SK-N-SH treated with all-trans-retinoic acid at 6 μM for 48 hours (cell line): ENCODE results near the gene ATF6.
A peak's percentile ranks its signal among the peaks of the same experiment; 100 is the strongest.

Experiments used
- ATAC-seq: fragments of 200-7000 bp; cut with Tn5 transposase; 3 replicates; pipeline ENCODE4 v1.9.1; 2020; ENCODE audit warnings: mild to moderate bottlenecking, moderate library complexity
- CSDC2 ChIP-seq: fragments of 250-450 bp; sonication (Bioruptor Pico); IDR thresholded peaks from 2 replicates; pipeline ENCODE4 v1.5.0; 2020; ENCODE audit warnings: mild to moderate bottlenecking, moderate library complexity
- GLIS3 ChIP-seq: fragments of 250-450 bp; sonication (Bioruptor Pico); IDR thresholded peaks from 2 replicates; pipeline ENCODE4 v1.5.0; 2020; ENCODE audit warnings: mild to moderate bottlenecking, moderate library complexity
- ISL1 ChIP-seq: fragments of 250-450 bp; sonication (Bioruptor Pico); IDR thresholded peaks from 2 replicates; pipeline ENCODE4 v2.1.2; 2022; ENCODE audit warnings: mild to moderate bottlenecking, moderate library complexity
- OSR1 ChIP-seq: fragments of 250-450 bp; sonication (Bioruptor Pico); IDR thresholded peaks from 2 replicates; pipeline ENCODE4 v1.8.0; 2022; ENCODE audit warnings: moderate library complexity, mild to moderate bottlenecking, inconsistent platforms
- PPARA ChIP-seq: fragments of 250-450 bp; sonication (Bioruptor Pico); IDR thresholded peaks from 2 replicates; pipeline ENCODE4 v1.5.0; 2020; ENCODE audit warnings: mild to moderate bottlenecking, borderline replicate concordance
- SNAI2 ChIP-seq: fragments of 250-450 bp; sonication (Bioruptor Pico); IDR thresholded peaks from 2 replicates; pipeline ENCODE4 v1.5.0; 2020; ENCODE audit warnings: mild to moderate bottlenecking, moderate library complexity
- TCF4 ChIP-seq: fragments of 250-450 bp; sonication (Bioruptor Pico); IDR thresholded peaks from 2 replicates; pipeline ENCODE4 v1.8.0; 2021; ENCODE audit warnings: mild to moderate bottlenecking, moderate library complexity, borderline replicate concordance
- TOX ChIP-seq: fragments of 250-450 bp; sonication (Bioruptor Pico); IDR thresholded peaks from 2 replicates; pipeline ENCODE4 v1.8.0; 2021; ENCODE audit warnings: mild to moderate bottlenecking, moderate library complexity, borderline replicate concordance
- ZFP3 ChIP-seq: fragments of 250-450 bp; sonication (Bioruptor Pico); IDR thresholded peaks from 2 replicates; pipeline ENCODE4 v1.5.0; 2020; ENCODE audit warnings: mild to moderate bottlenecking, moderate library complexity
- ZNF565 ChIP-seq: fragments of 450-650 bp; formaldehyde crosslinking; conservative IDR thresholded peaks from 2 replicates; pipeline ENCODE4 v1.5.0; 2020; ENCODE audit warnings: low read depth, mild to moderate bottlenecking, moderate library complexity
- ZNF70 ChIP-seq: fragments of 450-650 bp; formaldehyde crosslinking; IDR thresholded peaks from 2 replicates; pipeline ENCODE4 v1.5.0; 2020; ENCODE audit warnings: mild to moderate bottlenecking, moderate library complexity
- TF ChIP-seq, protein P1 (sequence below): fragments of 250-450 bp; sonication (Bioruptor Pico); IDR thresholded peaks from 2 replicates; pipeline ENCODE4 v1.5.0; 2020; ENCODE audit warnings: mild to moderate bottlenecking, moderate library complexity
- TF ChIP-seq, protein P2 (sequence below): fragments of 250-450 bp; sonication (Bioruptor Pico); IDR thresholded peaks from 2 replicates; pipeline ENCODE4 v1.5.1; 2020; ENCODE audit warnings: low read depth, mild to moderate bottlenecking, moderate library complexity
- TF ChIP-seq, protein P3 (sequence below): fragments of 250-450 bp; sonication (Bioruptor Pico); IDR thresholded peaks from 2 replicates; pipeline ENCODE4 v1.8.0; 2020; ENCODE audit warnings: mild to moderate bottlenecking, moderate library complexity, borderline replicate concordance
- TF ChIP-seq, protein P4 (sequence below): fragments of 250-450 bp; sonication (Bioruptor Pico); IDR thresholded peaks from 2 replicates; pipeline ENCODE4 v1.8.0; 2021; ENCODE audit warnings: low read depth, mild to moderate bottlenecking, moderate library complexity, borderline replicate concordance

The ATF6 gene

DNA sequence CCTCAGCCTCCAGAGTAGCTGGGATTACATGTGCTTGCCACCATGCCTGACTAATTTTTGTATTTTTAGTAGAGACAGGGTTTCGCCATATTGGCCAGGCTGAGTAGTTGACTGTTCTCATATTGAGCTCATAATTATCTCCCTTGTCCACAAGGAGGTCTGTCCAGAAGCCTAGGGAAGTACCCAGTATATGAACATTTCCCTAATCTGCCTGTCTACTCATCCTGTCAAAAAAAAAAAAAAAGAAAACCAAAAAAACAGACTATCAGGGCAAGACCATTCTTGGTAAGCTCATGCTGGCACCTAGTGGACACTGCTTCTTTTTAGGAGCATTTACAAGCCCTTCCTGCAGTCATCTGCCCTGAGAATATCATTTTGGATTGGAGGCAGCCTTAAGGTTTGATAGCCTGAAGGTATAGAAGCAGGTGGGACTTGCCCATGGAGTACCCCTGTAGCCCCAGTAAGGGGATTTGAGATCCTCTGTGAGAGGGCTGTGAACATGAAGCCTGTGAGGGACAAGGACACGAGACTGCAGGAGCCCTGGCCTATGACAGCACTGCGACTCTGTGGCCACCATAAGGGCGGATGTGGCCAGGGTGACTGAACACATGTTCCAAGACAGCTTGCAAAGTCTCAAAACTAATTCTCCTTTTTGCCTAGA, 27.4 kb upstream of the ATF6 start:
- TF ChIP-seq, protein P1, sequence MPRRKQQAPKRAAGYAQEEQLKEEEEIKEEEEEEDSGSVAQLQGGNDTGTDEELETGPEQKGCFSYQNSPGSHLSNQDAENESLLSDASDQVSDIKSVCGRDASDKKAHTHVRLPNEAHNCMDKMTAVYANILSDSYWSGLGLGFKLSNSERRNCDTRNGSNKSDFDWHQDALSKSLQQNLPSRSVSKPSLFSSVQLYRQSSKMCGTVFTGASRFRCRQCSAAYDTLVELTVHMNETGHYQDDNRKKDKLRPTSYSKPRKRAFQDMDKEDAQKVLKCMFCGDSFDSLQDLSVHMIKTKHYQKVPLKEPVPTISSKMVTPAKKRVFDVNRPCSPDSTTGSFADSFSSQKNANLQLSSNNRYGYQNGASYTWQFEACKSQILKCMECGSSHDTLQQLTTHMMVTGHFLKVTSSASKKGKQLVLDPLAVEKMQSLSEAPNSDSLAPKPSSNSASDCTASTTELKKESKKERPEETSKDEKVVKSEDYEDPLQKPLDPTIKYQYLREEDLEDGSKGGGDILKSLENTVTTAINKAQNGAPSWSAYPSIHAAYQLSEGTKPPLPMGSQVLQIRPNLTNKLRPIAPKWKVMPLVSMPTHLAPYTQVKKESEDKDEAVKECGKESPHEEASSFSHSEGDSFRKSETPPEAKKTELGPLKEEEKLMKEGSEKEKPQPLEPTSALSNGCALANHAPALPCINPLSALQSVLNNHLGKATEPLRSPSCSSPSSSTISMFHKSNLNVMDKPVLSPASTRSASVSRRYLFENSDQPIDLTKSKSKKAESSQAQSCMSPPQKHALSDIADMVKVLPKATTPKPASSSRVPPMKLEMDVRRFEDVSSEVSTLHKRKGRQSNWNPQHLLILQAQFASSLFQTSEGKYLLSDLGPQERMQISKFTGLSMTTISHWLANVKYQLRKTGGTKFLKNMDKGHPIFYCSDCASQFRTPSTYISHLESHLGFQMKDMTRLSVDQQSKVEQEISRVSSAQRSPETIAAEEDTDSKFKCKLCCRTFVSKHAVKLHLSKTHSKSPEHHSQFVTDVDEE = no peak
- no peak for TF ChIP-seq GLIS3 (CRISPR knock-in tag)
- TF ChIP-seq ZNF565 (CRISPR knock-in tag) = no peak
- TF ChIP-seq, all 23 proteins: peak for 0
- peak; percentile 85 for ATAC-seq

DNA sequence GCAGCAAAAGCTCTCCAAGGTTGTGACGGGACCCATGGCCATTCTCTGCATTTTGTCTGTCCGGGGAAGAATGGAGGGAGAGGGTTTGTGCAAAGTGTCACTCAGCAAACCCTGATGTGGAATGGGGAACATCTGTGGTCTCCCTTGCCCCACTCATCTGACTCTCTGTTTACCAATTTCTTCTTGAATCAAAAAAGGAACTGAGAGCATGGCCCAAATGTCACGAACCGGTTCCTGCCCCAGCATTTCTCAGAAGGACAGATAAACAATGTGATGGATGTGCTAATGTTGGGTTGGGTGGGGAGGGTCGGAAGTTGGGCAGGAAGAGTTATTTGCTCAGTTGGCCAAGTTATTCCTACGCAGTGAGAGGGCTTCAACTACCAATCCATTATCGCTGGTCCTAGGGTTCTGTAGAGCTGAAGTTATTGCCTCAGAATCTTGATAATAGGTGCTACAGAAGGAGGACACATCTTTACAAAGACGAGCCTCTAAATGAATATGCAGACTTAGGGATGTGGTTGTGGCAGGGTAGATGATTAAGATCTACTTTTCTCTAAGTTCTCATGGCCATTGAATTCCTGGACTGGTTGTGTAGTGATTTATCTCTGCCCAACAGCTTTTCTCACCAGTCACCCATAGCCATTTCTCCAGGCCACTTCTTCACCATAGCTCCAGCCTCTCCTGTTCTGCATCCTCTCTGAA, 26.1 kb upstream of the ATF6 start:
- ATAC-seq = no peak
- no peak for TF ChIP-seq PPARA (CRISPR knock-in tag)
- no peak for TF ChIP-seq ZFP3 (CRISPR knock-in tag)
- no peak for TF ChIP-seq OSR1 (CRISPR knock-in tag)

DNA sequence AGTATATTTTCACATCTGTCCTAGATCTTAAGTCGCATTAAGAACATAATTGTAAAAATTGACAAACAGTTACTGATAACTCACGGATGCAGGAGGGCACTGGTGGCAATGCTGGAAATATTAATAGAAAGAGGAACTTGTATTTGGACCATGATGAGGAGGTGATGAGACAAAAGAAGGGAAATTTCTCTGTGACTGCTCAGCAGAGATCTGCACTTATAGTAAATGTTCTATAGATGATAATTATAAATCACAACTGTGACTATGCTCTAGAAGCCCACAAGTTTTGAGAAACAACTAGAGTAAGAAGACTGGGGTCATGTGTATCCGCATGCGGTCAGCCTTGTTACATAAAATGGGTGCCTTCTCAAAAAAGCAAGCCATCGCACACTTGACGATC, 25.2 kb upstream of the ATF6 start:
- ATAC-seq = no peak
- TF ChIP-seq, protein P2, sequence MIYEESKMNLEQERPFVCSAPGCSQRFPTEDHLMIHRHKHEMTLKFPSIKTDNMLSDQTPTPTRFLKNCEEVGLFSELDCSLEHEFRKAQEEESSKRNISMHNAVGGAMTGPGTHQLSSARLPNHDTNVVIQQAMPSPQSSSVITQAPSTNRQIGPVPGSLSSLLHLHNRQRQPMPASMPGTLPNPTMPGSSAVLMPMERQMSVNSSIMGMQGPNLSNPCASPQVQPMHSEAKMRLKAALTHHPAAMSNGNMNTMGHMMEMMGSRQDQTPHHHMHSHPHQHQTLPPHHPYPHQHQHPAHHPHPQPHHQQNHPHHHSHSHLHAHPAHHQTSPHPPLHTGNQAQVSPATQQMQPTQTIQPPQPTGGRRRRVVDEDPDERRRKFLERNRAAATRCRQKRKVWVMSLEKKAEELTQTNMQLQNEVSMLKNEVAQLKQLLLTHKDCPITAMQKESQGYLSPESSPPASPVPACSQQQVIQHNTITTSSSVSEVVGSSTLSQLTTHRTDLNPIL (CRISPR knock-in tag) = no peak
- TF ChIP-seq, protein P3, sequence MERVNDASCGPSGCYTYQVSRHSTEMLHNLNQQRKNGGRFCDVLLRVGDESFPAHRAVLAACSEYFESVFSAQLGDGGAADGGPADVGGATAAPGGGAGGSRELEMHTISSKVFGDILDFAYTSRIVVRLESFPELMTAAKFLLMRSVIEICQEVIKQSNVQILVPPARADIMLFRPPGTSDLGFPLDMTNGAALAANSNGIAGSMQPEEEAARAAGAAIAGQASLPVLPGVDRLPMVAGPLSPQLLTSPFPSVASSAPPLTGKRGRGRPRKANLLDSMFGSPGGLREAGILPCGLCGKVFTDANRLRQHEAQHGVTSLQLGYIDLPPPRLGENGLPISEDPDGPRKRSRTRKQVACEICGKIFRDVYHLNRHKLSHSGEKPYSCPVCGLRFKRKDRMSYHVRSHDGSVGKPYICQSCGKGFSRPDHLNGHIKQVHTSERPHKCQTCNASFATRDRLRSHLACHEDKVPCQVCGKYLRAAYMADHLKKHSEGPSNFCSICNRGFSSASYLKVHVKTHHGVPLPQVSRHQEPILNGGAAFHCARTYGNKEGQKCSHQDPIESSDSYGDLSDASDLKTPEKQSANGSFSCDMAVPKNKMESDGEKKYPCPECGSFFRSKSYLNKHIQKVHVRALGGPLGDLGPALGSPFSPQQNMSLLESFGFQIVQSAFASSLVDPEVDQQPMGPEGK (CRISPR knock-in tag) = no peak

DNA sequence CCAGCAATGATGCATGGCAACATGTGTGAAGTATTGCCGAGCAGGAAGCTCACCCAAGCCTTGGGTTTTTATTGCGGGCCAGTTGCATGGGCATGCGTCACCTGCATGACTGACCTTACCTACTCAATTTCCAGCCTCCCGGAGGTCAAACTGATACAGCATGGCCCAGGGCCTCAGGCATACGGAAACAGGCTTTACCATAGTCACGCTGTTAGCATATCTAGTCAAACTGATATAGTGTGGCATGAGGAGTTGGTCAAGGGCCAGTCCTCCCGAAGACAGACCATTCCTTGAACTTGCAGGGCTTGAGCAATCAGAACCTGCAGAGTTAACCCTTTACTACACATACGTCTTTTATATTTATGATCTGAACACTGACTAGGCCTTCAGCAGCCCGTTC, 22.9 kb upstream of the ATF6 start:
- ATAC-seq = no peak
- TF ChIP-seq ZNF70 = no peak
- no peak for TF ChIP-seq SNAI2 (CRISPR knock-in tag)
- TF ChIP-seq, protein P4, sequence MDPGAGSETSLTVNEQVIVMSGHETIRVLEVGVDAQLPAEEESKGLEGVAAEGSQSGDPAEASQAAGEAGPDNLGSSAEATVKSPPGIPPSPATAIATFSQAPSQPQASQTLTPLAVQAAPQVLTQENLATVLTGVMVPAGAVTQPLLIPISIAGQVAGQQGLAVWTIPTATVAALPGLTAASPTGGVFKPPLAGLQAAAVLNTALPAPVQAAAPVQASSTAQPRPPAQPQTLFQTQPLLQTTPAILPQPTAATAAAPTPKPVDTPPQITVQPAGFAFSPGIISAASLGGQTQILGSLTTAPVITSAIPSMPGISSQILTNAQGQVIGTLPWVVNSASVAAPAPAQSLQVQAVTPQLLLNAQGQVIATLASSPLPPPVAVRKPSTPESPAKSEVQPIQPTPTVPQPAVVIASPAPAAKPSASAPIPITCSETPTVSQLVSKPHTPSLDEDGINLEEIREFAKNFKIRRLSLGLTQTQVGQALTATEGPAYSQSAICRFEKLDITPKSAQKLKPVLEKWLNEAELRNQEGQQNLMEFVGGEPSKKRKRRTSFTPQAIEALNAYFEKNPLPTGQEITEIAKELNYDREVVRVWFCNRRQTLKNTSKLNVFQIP (CRISPR knock-in tag) = no peak
- TF ChIP-seq PPARA (CRISPR knock-in tag) = no peak
- TF ChIP-seq CSDC2 = no peak
- TF ChIP-seq ZFP3 (CRISPR knock-in tag) = no peak
- TF ChIP-seq, protein P2 (CRISPR knock-in tag) = no peak
- TF ChIP-seq ISL1 = no peak
- TF ChIP-seq TOX (CRISPR knock-in tag) = no peak
- TF ChIP-seq, protein P1 = no peak
- TF ChIP-seq TCF4 (CRISPR knock-in tag) = no peak
- no peak for TF ChIP-seq GLIS3 (CRISPR knock-in tag)
- TF ChIP-seq, protein P3 (CRISPR knock-in tag) = no peak
